Glutamatergic neuron (in vitro differentiated cells): ENCODE results near the gene PLTP. TPM values are rescaled to one million over a fixed set of nuclear protein-coding genes. Genes with fewer than 3 reads are reported as not detected.

Experiments
- DNase-seq: peaks from one replicate; pipeline ENCODE4 v3.0.0; 2022
- H3K27ac Mint-ChIP-seq: one replicate; pipeline ENCODE4 v1.8.0; 2020; ENCODE audit warnings: mild to moderate bottlenecking, mixed read lengths, inconsistent platforms; ENCODE audit not compliant: unreplicated experiment
- H3K27me3 Mint-ChIP-seq: one replicate; pipeline ENCODE4 v1.8.0; 2020; ENCODE audit warnings: mild to moderate bottlenecking, moderate library complexity, mixed read lengths, inconsistent platforms; ENCODE audit not compliant: unreplicated experiment
- H3K36me3 Mint-ChIP-seq: one replicate; pipeline ENCODE4 v1.8.0; 2020; ENCODE audit warnings: mild to moderate bottlenecking, mixed read lengths, inconsistent platforms; ENCODE audit not compliant: unreplicated experiment
- H3K4me1 Mint-ChIP-seq: one replicate; pipeline ENCODE4 v1.8.0; 2020; ENCODE audit warnings: mild to moderate bottlenecking, low read depth, mixed read lengths, inconsistent platforms; ENCODE audit not compliant: unreplicated experiment
- H3K4me3 Mint-ChIP-seq: one replicate; pipeline ENCODE4 v1.8.0; 2020; ENCODE audit warnings: mild to moderate bottlenecking, mixed read lengths, inconsistent platforms; ENCODE audit not compliant: unreplicated experiment
- H3K9me3 Mint-ChIP-seq: one replicate; pipeline ENCODE4 v1.8.0; 2020; ENCODE audit warnings: mild to moderate bottlenecking, moderate library complexity, mixed read lengths, inconsistent platforms; ENCODE audit not compliant: unreplicated experiment
- CTCF ChIP-seq: fragments of 200-600 bp; sonication (generic); IDR thresholded peaks from one replicate; pipeline ENCODE4 v1.5.0; 2021; ENCODE audit not compliant: partially characterized antibody, unreplicated experiment
- total RNA-seq: library from RNA; stranded (reverse); fragmentation: NEBNext Ultra II Directional; extraction: Animal tissue kit (Norgen Biotek cat#: 25700); gene quantifications from one replicate; pipeline ENCODE4 v1.2.1, GENCODE V29; 2021; ENCODE audit not compliant: unreplicated experiment

The PLTP gene
- total RNA-seq, 1 donor from 2014 or later, result 29.7 TPM

GRCh38 chr20:45899046-45899835 lies 12.7 kb downstream of the PLTP start:
- TF ChIP-seq CTCF, result no peak
- Mint-ChIP-seq H3K4me1 (peaks cover 5% of the 10 kb centered on the region), H3K4me3 (no peak overlapping the region), H3K9me3 (no peaks in the 10 kb centered on the region), H3K27ac (no peak overlapping the region), H3K36me3 (no peaks in the 10 kb centered on the region), H3K27me3 (peaks cover 8% of the 10 kb centered on the region)
- DNase-seq, result no peak

- no peak for DNase-seq
- no peak for TF ChIP-seq CTCF
- no peaks in the 10 kb centered on the region for H3K9me3 Mint-ChIP-seq
- H3K36me3 Mint-ChIP-seq, result no peaks in the 10 kb centered on the region
- H3K27me3 Mint-ChIP-seq, result peaks cover 8% of the 10 kb centered on the region
- no peak overlapping the region for H3K27ac Mint-ChIP-seq
- peaks cover 5% of the 10 kb centered on the region for H3K4me1 Mint-ChIP-seq
- no peak overlapping the region for H3K4me3 Mint-ChIP-seq
Measured at GRCh38 chr20:45898285-45898684, 13.7 kb downstream of the PLTP start.

GRCh38 chr20:45897692-45898091 lies 14.3 kb downstream of the PLTP start:
- H3K9me3 Mint-ChIP-seq, result no peaks in the 10 kb centered on the region
- DNase-seq, result no peak
- H3K4me1 Mint-ChIP-seq, result peaks cover 5% of the 10 kb centered on the region
- no peak overlapping the region for H3K27ac Mint-ChIP-seq
- H3K27me3 Mint-ChIP-seq, result peaks cover 8% of the 10 kb centered on the region
- H3K4me3 Mint-ChIP-seq, result no peak overlapping the region
- H3K36me3 Mint-ChIP-seq, result no peaks in the 10 kb centered on the region
- TF ChIP-seq CTCF, result no peak

DNA sequence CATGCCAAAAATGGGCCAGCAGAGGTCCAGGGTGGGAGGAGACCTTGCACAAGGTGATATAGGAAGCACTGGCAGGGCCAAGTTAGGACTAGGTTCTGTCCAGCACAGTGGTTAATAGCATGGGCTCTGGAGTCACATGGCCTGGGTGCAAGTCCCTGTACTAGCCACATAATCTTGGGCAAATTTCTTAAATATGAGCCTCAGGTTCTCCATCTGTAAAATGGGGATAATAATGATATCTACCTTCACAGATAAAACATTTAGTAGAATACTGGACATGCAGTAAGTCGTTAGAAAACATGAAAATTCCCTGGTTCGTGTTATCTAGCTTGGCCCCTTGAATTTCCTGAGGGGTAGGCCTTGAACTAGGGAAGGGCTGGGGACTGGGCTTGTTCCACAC lies 14.7 kb downstream of the PLTP start:
- Mint-ChIP-seq H3K36me3 (no peaks in the 10 kb centered on the region), H3K27ac (no peak overlapping the region), H3K4me3 (no peak overlapping the region), H3K9me3 (peaks cover 3% of the 10 kb centered on the region), H3K4me1 (peaks cover 8% of the 10 kb centered on the region), H3K27me3 (peaks cover 11% of the 10 kb centered on the region)
- DNase-seq, result no peak
- no peak for TF ChIP-seq CTCF

GRCh38 chr20:45896641-45897161 lies 15.3 kb downstream of the PLTP start:
- Mint-ChIP-seq H3K36me3 (no peaks in the 10 kb centered on the region), H3K9me3 (peaks cover 7% of the 10 kb centered on the region), H3K4me3 (no peak overlapping the region), H3K27ac (no peak overlapping the region), H3K27me3 (peaks cover 13% of the 10 kb centered on the region), H3K4me1 (peaks cover 8% of the 10 kb centered on the region)
- TF ChIP-seq CTCF, result no peak
- no peak for DNase-seq
